NCI-H1417 treated with DMSO at 0.1 percent for 48 hours (cell line): ENCODE measurements around the gene EPAS1.

Experiments used
- DNase-seq: peaks from one replicate; lab custom pipeline; 2025; lab: John Stamatoyannopoulos, UW

The EPAS1 gene

GRCh38 chr2:46364797-46365457 is 67.7 kb downstream of the EPAS1 start:
- peak; percentile 21 for DNase-seq

- DNase-seq = no peak
These were observed 68.9 kb downstream of the EPAS1 start for GRCh38 chr2:46365913-46366667.

GRCh38 chr2:46366668-46367052 is 69.5 kb downstream of the EPAS1 start:
- DNase-seq = no peak

- no peak for DNase-seq
These were observed 70.1 kb downstream of the EPAS1 start for GRCh38 chr2:46367286-46367685.

- no peak for DNase-seq
These were observed 71.2 kb downstream of the EPAS1 start for GRCh38 chr2:46368401-46368800.

GRCh38 chr2:46369783-46370182 is 72.6 kb downstream of the EPAS1 start:
- no peak for DNase-seq

- no peak for DNase-seq
These were observed 74.6 kb downstream of the EPAS1 start for GRCh38 chr2:46371854-46372253.

- no peak for DNase-seq
These were observed 75.3 kb downstream of the EPAS1 start for GRCh38 chr2:46372475-46372874.

GRCh38 chr2:46373238-46373637 is 76.0 kb downstream of the EPAS1 start:
- DNase-seq = no peak

GRCh38 chr2:46375566-46376125 is 78.4 kb downstream of the EPAS1 start:
- no peak for DNase-seq

GRCh38 chr2:46376586-46376985 is 79.4 kb downstream of the EPAS1 start:
- no peak for DNase-seq

- DNase-seq = no peak
These were observed 79.9 kb downstream of the EPAS1 start for GRCh38 chr2:46377101-46377581.

GRCh38 chr2:46377666-46378560 is 80.7 kb downstream of the EPAS1 start:
- DNase-seq = no peak

GRCh38 chr2:46378616-46379015 is 81.4 kb downstream of the EPAS1 start:
- no peak for DNase-seq

GRCh38 chr2:46379213-46380037 is 82.2 kb downstream of the EPAS1 start:
- no peak for DNase-seq

GRCh38 chr2:46380038-46380940 is 83.1 kb downstream of the EPAS1 start:
- DNase-seq = no peak

GRCh38 chr2:46381263-46381849 is 84.1 kb downstream of the EPAS1 start:
- DNase-seq = no peak

- DNase-seq = no peak
These were observed 84.7 kb downstream of the EPAS1 start for GRCh38 chr2:46381871-46382270.

- no peak for DNase-seq
These were observed 85.3 kb downstream of the EPAS1 start for GRCh38 chr2:46382331-46383112.
